Activated effector memory CD4-positive, alpha-beta T cell treated with Interleukin-2 at 50 U/mL for 16 hours (primary cell): ENCODE data around the gene KMT2D.

ENCODE experiments used
- DNase-seq: peaks from one replicate; pipeline ENCODE4 v3.0.0-alpha.2; 2020

KMT2D gene

DNA sequence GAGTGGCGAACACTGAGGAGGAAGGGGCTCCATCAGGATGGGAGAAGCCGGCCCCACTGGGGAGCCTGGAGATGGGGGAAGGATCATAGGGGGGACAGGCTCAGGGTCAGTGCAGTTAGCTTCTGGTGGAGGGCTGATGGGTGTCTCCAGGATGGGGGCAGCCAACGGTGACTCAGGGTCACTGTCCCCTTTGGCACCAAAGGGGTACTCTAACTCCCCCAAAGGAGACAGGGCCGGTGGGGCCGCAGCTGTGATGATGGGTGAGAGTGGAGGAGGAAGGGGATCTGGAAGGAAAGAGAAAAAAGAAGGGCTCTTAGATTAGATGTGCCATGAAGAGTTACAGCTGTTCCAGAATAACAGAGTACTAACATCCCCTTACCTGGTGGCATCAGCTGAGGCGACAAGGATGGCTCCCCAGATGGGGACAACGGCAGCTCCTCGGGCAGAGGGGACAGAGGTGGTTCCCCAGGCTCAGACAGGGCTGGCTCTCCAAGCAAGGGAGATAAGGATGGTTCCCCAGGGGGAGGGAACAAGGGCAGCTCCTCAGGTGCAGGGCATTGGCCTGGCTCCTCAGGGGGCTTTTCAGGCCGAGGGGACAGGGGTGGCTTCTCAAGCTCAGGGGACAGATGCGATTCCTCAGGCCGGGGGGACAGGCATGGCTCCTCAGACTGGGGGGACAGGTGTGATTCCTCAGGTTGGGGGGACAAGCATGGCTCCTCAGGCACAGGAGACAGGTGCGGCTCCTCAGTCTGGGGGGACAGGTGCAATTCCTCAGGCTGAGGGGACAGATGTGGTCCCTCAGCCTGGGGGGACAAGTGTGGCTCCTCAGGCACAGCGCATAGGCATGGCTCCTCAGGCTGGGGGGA, 9.9 kb downstream of the KMT2D start:
- DNase-seq = no peak

DNA sequence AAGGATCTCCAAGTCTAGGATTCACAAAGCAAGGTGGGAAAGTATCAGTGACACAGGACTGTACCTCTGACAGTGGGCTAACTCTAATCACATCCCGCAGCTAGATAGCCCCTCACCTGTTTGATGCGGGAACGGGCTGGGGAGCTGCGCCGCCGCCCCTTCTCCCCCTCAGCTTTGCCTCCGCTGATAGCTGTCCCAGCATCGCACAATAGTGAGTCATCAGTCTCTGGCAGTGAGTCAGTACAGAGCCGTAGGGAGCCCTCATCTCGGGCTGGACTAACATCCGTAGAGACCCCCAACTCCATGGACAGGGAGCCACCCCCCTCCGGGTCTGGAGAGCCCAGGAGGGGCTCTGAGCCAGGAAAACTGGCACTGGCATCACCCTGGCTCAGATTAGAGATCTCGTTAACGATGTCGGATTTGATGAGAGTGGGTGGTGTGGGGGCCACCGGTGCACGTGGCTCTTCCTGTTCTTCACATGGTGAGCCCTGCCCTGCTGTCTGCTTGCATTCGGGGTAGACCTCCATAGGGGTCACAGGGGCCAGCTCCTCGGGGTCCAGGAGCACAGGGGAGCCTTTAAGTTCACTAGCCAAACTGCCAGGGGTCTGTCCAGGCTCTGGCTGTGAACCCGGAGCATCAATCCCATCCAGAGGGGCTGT, 10.9 kb downstream of the KMT2D start:
- DNase-seq = no peak

DNA sequence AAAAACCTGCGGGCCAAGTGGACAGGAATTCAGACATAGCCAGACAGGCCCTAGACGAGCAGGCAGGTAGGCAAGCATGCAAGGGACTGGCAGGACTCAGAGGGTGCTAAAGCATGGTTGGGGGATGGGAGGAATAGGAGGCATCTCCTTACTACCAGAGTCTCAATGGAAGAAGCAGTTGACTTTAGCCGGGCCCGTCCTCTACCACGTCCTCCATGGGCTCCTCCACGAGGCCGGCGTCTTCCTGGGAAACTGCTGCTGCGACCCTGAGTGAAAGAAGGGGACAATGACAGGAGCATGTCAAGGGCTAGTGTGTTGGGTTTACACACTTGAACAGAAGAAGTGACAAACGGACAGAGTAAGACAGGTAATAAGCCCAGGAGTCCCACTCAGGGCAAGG, 11.6 kb downstream of the KMT2D start:
- no peak for DNase-seq

DNA sequence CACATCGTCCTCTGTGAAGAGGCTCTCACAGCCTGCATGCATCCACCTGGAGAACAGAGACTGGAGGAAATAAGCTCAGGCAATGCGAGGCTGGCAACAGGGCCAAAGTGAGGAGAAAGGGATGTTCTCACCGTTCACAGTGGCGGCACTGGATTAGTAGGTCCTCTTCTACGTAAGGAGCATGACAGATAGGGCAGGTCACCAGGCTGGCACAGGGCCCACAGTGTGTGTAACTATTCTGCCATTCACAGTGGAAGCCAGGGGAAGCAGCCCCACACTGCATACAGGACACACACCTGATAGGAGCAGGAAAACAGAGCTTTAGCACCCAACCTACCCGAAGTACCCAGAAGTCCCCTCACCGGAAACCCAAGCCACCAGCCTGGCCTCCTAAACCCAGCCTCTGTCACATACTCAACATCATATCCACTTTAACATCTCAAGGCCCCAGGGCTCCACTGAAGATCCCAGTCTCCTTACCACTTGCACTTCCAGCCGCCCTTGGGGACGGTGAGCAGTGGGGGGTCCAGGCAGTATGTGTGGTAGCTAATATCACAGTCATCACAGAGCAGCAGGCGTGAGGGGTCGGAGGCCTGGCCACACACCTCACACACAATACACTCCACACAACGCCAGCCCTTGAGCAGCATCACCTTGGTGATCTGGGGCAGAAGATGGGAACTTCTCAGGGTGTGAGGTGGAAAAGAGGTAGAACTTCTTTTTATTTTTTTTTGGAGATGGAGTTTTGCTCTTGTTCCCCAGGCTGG, 14.3 kb downstream of the KMT2D start:
- DNase-seq = no peak

DNA sequence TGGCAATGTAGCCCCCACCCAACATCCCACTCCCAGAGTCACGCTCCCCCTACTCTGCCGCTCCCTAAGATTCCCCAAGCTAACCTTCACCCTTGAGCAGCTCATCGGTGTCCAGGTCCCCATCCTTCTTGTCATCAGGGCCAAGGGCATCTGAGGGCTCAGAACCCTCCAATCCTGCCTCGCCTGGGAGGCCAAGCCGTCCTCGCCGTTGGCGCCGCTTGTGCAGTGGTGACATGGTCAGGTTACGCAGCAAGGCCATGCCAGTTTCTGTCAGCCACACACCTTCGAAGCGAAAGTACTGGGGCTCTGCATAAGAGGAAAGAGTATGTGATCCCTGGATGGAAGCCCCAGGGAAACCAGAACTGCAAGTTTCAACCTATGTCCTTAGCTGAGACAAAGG, 15.9 kb downstream of the KMT2D start:
- no peak for DNase-seq

DNA sequence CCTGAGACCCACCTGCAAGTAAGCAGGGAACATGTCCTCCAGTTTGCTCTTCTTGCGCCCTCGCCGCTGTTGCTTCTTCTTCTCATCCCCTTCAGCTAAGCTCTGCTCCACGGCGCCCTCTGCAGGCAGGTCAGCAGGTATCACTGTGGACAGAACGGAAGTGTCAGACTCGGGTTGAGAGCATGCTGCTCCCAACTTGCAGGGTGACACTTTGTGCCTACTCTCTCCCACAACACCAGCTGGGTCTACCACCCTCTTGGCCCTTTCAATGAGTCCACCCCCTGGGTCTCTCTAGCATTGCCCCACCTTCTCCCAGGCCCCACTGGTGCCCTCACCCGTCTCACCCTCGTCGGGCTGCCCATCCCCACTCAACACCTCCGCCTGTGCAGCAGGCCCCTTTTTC, 16.7 kb downstream of the KMT2D start:
- DNase-seq = peak; percentile 53

DNA sequence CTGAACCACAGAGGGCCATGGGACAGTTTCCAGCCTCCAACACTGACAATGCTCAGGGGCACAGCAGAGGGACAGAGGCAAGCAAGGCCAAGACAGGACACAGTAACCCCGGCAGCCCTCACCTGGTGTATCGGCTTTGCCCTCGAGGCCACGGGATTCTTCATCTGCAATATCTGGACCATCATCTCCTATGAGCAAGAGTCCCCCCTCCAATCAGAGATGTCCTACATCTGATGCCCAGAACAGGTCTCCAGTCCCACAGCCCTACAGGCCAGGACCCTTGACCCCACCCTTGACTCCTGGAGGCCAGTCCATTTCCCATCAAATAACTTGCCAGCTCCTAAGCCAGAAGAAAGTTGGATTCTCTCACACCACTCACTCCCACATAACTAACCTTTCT, 17.4 kb downstream of the KMT2D start:
- DNase-seq = no peak

DNA sequence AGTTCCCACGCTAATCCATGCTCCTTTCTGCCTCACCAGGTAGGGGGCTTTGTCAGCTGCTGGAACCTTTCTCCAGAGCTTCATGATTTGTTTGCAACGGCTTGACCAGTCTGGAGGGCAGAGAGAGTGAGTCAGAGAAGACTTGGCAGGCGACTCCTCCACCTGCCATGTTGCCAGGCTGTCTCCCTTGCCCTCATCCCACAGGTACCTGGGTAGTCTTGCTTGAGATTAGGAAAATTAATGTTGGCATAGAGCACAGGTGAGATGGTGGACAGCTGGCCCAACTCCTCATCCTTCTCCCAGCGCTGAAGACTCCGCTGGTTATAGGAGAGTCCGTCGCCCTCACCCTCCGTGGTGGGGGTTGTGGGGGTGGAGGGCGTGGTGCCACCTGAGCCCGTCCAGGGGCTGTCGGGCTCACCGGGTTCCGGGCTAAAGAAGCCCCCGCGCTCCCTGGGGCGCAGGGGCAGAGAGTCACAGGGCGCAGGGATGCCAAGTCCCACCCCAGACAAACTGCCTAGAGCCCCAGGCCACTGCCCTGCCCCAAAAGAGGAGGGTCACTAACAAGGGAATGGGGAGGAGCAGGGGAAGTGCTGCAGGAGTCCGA, 18.6 kb downstream of the KMT2D start:
- no peak for DNase-seq

DNA sequence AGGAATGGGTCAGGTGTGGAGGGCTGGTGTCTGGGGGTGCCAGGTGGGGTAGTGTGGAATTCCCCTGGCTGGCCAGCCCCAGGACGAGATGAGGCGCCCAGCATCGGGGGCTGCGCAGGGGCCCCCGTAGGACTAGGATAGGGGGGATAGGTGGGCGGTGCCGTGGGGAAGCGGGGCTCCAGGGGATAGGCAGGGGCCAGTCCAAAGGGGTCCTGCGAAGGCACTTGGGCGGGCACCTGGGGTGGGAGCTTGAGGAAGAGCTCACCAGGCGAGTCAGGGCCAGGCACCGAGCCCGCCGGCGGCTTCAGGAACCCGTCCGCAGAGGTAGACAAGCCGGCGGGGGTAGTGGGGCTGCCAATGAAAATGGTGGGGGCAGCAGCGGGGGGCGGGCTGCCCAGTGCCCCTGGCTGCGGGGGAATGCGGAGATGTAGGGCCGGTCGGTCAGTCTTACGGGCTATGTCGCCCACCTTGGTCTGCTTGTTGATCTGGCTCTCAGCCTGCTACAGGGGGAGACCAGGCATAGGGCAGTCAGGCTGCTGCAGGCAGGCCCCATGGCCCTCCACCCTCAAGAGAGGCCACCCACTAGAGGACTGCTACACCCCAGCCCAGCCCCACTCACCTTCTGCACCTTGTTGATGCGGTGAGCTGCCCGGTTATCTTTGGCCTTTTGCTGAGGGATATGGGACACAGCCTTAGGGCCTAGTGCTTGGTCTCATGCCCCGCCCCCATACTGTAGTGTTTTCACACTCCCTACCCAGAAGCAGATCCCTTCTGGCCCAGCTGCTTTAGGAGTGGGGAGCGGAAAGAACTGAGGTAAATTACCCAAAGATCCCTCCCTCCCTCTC, 19.3 kb downstream of the KMT2D start:
- no peak for DNase-seq

DNA sequence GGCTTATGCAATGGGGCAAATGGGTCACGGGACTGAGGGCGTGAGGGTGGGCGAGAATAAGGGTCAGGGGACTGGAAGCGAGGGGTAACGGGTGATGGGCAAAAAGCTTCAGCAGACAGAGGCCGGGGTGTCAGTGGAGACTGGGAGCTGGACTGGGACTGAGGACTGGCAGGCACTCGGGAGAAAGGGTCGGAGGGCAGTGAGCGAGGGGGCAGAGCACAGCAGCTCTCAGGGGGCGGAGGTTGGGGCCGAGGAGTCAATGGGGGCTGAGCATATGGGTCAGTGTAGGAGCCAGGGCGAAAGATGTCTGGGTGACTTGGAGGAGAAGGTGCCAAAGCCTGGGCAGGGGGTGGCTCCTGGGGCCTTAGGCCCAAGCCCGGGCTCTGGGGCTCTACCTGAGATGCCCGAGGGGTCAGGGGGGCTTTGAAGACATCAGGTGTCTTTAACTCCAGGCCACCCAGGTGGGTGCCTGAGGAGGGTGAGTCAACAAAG, 20.2 kb downstream of the KMT2D start:
- DNase-seq = no peak

DNA sequence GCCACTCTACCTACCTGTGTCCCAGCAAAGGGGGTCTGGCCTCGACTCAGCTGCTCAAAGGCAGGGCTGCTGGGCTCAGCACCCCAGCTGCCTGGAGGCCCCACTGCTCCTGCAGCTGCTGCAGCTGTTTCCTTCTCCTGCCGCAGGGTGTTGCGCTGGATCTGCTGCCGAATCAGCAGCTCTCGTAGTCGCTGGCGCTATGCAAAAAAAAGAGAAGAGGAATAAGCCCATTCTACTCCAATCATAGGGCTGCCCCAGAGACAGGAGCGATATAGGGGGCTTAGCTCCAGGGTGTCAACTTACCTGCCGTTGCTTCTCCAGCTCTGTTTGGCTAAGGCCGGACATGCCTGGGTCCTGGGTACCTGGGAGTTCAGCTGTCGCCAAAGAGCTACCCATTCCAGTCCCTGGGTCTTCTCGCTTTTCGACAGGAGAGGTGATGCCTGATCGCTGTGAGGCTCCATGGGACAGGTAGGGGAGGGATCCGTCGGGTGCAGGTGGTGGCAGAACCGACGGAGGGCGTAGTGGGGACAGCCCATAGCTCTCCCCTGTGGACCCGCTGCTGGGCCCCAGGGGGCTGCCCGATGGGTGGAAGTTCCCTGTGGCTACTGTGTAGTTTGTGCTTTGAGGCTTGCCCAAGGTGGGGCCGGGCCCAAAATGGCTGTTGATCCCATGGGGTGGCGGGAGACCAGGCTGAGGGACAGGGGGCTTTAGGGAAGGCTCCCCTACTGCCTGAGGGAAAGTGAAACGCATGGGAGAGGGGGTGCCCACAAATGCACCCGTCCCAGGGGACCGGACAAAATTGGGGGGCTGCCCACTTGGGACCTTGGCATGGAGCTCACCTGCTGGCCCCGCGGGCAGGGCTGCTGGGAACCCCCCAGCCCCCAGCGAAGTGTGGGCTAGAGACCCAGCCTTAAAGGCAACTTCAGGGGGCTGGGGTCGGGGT, 20.9 kb downstream of the KMT2D start:
- DNase-seq = no peak

DNA sequence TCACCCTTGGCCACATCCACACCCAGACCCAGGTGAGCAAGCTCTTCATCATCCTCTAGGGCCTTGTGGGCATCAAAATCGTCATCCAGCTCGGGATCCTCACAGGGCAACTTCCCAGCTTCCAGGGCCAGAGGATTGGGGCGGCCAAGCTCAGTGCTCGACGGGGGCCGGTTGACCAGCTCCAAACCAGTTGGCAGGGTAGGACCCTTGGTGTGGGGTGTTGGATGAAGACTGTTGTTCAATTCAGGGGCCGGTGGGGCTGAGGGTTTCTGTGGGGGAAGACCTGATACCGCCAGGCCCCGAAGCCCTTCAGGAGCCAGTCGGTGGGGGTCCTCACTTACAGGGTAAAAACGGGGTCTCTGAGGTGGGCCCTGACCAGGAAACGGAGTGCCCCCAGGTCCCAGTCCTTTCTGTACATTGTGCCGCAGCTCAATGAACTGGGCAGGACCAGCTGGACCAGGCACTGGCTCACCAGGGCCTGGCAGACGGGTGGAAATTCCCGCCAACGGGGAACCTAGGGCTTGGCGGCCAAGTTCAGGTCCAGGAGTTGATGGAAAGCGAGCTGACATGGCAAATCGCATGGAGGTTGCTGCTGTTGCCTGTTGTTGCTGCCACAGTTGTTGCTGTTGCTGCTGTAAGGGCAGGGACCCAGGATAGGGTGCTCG, 22.2 kb downstream of the KMT2D start:
- no peak for DNase-seq

DNA sequence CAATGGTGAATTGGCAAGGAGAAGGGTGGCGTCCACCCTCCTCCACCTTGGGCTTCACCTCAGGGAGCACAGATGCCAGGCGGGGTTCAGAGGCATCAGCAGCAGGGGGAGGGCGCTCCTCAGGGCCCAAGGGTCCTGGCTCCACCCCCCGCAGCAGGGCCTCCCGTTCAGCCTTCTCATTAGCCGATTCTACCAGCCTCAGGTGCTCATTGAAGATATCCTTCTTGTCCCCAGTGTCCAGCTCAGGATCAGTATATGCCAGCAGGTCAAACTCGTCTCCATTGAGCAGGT, 22.7 kb downstream of the KMT2D start:
- no peak for DNase-seq

DNA sequence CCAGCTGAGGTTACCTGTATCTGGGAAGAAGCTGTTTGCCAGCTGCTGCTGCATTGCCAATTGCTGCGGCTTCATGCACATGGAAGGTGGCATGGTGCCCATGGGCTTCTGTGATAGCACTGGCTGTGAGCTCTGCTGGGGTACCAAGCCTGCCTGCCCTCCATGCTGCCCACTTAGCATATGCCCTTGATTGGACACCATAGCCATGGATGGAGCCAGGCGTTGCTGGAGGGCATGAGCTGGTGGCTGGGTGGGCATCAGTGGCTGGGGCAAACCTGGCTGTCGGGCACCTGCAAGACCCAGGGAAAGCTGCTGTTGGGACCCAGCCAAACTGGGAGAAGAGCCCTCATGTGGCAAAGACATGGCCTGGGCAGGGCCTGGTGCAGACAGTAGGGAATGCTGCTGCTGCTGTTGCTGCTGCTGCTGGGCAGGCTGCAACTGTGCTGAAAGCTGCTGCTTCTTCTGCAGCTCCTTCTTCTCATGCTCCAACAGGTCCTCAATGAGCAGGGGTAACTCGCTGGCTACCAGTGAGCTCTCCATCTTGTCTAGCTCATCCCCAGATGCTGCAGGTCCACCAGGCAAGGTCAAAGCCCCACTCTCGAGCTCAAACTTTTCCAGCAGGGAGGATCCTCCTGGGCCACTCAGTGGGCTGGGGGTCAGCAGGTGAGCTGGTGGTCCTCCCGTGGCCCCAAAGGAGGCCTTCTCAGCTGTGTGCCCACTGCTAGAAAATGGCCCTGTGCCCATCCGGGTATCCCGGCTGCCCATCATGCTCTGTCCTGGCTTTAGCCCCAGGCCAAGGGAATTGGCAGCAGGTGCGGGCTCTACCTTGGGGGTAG, 23.3 kb downstream of the KMT2D start:
- DNase-seq = no peak

DNA sequence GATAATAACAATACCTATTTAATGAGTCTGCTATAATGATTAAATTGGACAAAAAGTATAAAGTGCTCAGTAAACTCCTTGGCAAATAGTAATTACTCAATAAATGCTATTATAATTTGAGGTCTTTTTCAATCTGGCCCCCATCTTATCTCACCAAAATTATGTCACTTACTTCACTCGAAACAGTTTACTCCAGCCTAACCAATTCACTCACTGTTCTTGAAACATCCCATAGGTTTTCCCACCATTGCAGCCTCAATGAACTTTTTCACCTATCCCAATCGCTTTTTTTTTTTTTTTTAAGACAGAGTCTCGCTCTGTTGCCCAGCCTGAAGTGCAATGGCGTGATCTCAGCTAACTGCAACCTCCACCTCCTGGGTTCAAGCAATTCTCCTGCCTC, 24.6 kb downstream of the KMT2D start:
- no peak for DNase-seq

DNA sequence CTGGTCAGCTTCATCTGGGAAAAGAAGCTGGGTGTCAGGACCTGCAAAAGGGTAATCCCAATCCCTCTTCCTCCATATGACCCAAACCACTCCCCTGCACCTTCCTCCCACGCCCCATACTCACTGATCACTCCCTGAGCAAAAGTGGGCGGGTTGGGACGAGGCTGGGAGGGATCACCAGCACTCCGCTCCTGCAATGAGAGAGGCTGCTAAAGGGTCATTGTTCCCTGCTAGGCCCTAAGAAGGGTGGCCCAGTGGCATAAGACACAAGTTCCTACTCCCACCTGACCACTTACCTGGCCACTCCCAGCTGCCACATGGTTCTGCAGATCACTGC, 26.3 kb downstream of the KMT2D start:
- no peak for DNase-seq

DNA sequence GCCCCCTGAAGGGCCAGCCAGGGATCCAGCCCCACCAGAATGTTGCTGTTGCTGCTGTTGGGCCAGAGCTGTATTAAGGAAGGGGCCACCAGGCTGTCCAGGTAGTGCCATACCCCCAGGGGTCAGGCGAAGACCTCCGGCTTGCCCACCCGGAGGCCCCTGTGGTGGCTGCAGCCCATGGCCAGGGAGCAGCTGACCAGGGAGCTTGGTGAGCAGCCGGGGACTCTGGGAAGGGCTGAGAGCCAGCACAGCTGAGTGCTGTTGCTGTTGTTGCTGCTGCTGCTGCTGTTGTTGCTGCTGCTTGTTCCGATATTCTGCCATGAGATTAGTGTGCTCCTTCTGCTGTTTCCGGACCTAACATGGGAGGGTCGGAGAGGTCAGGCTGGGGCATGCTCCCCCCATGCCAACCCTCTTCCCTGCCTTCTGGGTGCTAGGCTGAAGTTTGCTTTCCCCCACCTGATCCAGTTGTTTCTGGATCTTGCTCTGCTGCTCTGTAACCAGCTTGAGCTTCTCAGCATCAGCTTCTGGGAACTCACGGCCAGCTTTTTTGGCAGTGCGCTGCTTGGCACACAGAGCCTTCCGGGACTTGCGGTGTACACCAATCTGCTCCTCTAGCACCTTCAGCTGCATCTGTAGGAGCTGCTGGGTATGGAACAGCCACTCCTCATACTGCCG, 26.8 kb downstream of the KMT2D start:
- no peak for DNase-seq

DNA sequence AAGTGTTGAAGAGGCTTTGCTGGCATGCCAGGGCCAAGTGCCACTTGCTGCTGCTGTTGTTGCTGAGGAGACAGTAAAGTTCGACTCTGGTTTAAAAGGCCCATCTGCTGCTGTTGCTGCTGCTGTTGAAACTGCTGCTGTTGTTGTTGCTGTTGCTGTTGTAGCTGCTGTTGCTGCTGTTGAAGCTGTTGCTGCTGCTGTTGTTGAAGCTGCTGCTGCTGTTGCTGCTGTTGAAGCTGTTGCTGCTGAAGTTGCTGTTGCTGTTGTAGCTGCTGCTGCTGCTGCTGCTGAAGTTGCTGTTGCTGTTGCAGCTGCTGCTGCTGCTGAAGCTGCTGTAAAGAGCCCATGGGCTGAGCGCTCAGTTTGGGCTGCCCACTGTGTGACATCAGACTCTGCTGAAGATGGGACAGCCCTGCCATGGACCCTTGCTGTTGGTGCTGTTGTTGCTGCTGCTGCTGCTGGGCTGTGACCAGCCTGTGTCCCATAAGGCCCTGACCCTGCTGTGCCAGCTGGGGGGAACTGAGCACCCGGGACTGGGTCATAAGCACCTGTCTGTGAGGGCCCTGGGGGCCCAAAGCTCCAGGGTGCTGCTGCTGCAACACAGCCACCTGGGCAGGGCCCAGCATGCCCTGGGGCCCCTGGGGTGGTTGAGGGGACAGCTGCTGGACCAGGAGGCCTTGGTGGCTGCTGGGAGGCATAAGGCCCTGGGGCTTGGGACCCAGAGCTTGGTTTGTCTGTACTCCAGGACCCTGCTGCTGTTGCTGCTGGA, 27.7 kb downstream of the KMT2D start:
- DNase-seq = no peak

DNA sequence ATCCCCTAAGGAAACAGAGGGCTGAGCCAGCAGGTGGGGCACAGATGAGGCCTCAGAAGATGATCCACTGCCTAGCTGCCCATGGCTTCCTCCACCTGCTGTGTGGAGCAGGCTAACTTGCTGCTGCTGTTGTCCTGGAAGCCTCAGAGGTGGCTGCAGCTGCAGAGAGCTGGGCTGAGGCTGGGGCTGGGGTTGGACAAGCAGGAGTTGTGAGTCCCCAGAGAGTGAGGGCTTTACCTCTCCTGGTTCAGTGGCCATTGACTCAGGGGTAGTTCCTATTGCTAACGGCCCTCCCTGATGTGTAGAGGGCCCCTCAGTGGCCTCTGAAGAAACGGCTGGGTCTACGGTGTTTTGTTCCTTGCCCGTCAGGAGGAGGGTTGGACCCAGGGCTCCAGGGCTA, 28.3 kb downstream of the KMT2D start:
- DNase-seq = no peak
